Activated T-helper 1 cell treated with Interleukin-2 at 50 U/mL for 16 hours (primary cell): Measurements from ENCODE around the gene IER3IP1.
"Not testable (repeated sequence)": the region's sequence is repeated elsewhere in the genome, so short reads cannot be mapped to it uniquely, and the experiment has no call there.

ENCODE experiments used
- DNase-seq: peaks from one replicate; pipeline ENCODE4 v3.0.0-alpha.2; 2020; ENCODE audit warnings: low read depth

IER3IP1 gene

GRCh38 chr18:47175898-47176575 lies at the start of gene IER3IP1:
IER3IP1 (minus strand) TSS chr18:47176364; CDS start chr18:47176277, 87 bp downstream.
- DNase-seq: peak; percentile 73

GRCh38 chr18:47215554-47216138 lies 39.5 kb upstream of the IER3IP1 start:
- DNase-seq: no peak

GRCh38 chr18:47209171-47209570 lies 33.0 kb upstream of the IER3IP1 start:
- DNase-seq: no peak

- no peak for DNase-seq
Observed at GRCh38 chr18:47206945-47207637, 30.9 kb upstream of the IER3IP1 start.

- peak; percentile 2 for DNase-seq
Observed at GRCh38 chr18:47204908-47205522, 28.9 kb upstream of the IER3IP1 start.

GRCh38 chr18:47203626-47204464 lies 27.7 kb upstream of the IER3IP1 start:
- no peak for DNase-seq

GRCh38 chr18:47195961-47196360 lies 19.8 kb upstream of the IER3IP1 start:
- DNase-seq: not testable (repeated sequence)

- no peak for DNase-seq
Observed at GRCh38 chr18:47191961-47192360, 15.8 kb upstream of the IER3IP1 start.

GRCh38 chr18:47187721-47188120 lies 11.6 kb upstream of the IER3IP1 start:
- DNase-seq: no peak

GRCh38 chr18:47184419-47185050 lies 8.4 kb upstream of the IER3IP1 start:
- DNase-seq: no peak

- not testable (repeated sequence) for DNase-seq
Observed at GRCh38 chr18:47182156-47182555, 6.0 kb upstream of the IER3IP1 start.

GRCh38 chr18:47180765-47181164 lies 4.6 kb upstream of the IER3IP1 start:
- DNase-seq: no peak

- DNase-seq: no peak
Observed at GRCh38 chr18:47179520-47179919, 3.4 kb upstream of the IER3IP1 start.

- no peak for DNase-seq
Observed at GRCh38 chr18:47175283-47175897, 774 bp downstream of the IER3IP1 start.

GRCh38 chr18:47174545-47175116 lies 1.5 kb downstream of the IER3IP1 start:
- DNase-seq: no peak

- DNase-seq: no peak
Observed at GRCh38 chr18:47172476-47172875, 3.7 kb downstream of the IER3IP1 start.

GRCh38 chr18:47168913-47169312 lies 7.3 kb downstream of the IER3IP1 start:
- no peak for DNase-seq

GRCh38 chr18:47168509-47168908 lies 7.7 kb downstream of the IER3IP1 start:
- no peak for DNase-seq

- DNase-seq: no peak
Observed at GRCh38 chr18:47166294-47166693, 9.9 kb downstream of the IER3IP1 start.

GRCh38 chr18:47163241-47163640 lies 12.9 kb downstream of the IER3IP1 start:
- no peak for DNase-seq

- no peak for DNase-seq
Observed at GRCh38 chr18:47160256-47160655, 15.9 kb downstream of the IER3IP1 start.
